ENCODE results near the gene NLRP6. TPM values are rescaled to one million over a fixed set of nuclear protein-coding genes. Genes with fewer than 3 reads are reported as not detected.
"Not testable (repeated sequence)": the region's sequence is repeated elsewhere in the genome, so short reads cannot be mapped to it uniquely, and the experiment has no call there.

The NLRP6 gene
- total RNA-seq, 6 experiments from 2014 or later: not detected

DNA sequence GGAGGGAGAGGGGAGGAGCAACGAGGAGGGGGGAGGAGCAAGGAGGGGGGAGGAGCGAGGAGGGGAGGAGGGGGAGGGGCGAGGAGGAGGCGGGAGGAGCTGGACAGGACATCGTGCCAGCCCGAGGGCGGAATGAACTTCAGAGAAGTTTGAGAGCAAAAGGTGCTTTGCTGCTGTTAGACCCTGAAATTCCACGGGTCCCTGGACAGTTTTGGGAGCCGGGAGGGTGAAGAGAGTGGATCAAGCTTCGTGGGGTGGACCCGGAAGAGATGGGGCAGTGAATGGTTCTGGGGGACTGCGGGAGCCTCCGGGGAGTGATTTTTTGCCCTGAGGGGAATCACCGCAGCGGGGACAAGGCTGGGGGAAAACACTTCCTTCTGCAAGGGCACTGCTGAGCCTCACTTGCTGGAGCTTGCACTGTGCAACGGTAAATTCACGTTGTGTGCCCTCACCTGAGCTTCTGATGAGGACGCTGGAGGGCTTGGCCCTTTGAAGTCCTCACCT is 10.7 kb upstream of the NLRP6 start:
- Mint-ChIP-seq H3K4me1 (ENCODE audit: low read depth) (no peaks in the 10 kb centered on the region), H3K27ac (no peak overlapping the region), H3K36me3 (ENCODE audit: low read depth) (no peaks in the 10 kb centered on the region), H3K27me3 (ENCODE audit: insufficient read depth) (peaks cover 24% of the 10 kb centered on the region), H3K9me3 (no peaks in the 10 kb centered on the region; the same call in 1 of the 2 replicates), H3K4me3 (no peak overlapping the region)
- DNase-seq: no peak
- TF ChIP-seq, protein P1, sequence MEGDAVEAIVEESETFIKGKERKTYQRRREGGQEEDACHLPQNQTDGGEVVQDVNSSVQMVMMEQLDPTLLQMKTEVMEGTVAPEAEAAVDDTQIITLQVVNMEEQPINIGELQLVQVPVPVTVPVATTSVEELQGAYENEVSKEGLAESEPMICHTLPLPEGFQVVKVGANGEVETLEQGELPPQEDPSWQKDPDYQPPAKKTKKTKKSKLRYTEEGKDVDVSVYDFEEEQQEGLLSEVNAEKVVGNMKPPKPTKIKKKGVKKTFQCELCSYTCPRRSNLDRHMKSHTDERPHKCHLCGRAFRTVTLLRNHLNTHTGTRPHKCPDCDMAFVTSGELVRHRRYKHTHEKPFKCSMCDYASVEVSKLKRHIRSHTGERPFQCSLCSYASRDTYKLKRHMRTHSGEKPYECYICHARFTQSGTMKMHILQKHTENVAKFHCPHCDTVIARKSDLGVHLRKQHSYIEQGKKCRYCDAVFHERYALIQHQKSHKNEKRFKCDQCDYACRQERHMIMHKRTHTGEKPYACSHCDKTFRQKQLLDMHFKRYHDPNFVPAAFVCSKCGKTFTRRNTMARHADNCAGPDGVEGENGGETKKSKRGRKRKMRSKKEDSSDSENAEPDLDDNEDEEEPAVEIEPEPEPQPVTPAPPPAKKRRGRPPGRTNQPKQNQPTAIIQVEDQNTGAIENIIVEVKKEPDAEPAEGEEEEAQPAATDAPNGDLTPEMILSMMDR (IDR thresholded peaks at IDR 0.05): no peak

DNA sequence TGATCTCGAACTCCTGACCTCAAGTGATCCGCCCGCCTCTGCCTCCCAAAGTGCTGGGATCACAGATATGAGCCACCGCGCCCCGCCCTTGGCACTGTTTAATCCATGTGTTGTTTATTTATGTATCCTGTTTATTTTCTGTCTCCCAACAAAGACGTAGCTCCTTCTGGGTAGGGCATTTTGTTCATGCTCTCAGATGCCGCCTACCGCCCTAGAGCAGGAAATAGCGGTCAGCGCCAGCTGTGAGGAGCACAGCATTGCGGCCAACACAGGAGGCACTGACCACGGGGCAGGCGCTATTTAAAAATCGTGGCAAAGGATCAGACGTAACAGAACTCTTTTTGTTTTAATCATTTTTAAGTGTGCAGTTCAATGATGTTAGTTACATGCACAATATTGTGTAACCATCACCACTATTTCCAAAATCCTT is 9.5 kb upstream of the NLRP6 start:
- not testable (repeated sequence) for H3K27ac Mint-ChIP-seq, H3K4me3 Mint-ChIP-seq, DNase-seq

DNA sequence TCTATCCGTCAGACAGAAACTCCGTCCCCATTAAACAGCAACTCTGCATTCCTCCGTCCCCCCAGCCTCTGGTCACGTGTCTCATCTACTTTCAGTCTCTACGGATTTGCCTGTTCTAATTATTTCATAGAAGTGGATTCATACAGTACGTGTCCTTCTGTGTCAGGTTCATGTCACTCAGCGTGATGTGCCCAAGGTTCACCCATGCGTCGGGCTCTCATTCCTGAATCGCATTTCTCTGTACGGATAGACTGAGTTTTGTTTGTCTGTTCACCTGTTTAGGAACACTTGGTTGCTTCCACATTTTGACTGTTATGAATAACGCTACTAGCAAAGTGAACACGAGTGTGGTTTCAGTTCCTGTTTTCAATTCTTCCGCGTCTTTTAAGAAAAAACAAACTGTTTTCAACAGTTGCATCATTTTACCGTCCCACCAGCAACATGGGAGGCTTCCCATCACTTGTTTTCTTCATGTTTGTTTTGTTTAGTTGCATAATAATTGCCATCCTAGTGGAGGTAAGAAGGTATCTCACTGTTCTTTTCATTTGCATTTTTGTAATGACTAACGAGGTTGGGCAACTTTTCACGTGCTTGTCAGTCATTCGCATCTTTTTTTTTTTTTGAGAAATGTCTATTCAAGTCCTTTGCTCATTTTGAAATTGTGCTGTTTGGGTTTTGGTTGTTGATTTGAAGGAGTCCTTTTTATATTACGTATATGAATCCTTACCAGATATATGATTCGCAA is 8.9 kb upstream of the NLRP6 start:
- no peak overlapping the region for H3K27ac Mint-ChIP-seq
- no peaks in the 10 kb centered on the region for H3K36me3 Mint-ChIP-seq (ENCODE audit: low read depth)
- H3K9me3 Mint-ChIP-seq: no peaks in the 10 kb centered on the region; the same call in 1 of the 2 replicates
- no peak overlapping the region for H3K4me3 Mint-ChIP-seq
- peaks cover 30% of the 10 kb centered on the region for H3K27me3 Mint-ChIP-seq (ENCODE audit: insufficient read depth)
- H3K4me1 Mint-ChIP-seq (ENCODE audit: low read depth): no peaks in the 10 kb centered on the region
- TF ChIP-seq, protein P1 (IDR thresholded peaks at IDR 0.05): no peak
- no peak for DNase-seq

More for the DNA sequence above, 9.5 kb upstream of the NLRP6 start:
- H3K27me3 Mint-ChIP-seq (ENCODE audit: insufficient read depth): peaks cover 27% of the 10 kb centered on the region
- not testable (repeated sequence) for H3K36me3 Mint-ChIP-seq (ENCODE audit: low read depth); H3K4me1 Mint-ChIP-seq (ENCODE audit: low read depth); H3K9me3 Mint-ChIP-seq

DNA sequence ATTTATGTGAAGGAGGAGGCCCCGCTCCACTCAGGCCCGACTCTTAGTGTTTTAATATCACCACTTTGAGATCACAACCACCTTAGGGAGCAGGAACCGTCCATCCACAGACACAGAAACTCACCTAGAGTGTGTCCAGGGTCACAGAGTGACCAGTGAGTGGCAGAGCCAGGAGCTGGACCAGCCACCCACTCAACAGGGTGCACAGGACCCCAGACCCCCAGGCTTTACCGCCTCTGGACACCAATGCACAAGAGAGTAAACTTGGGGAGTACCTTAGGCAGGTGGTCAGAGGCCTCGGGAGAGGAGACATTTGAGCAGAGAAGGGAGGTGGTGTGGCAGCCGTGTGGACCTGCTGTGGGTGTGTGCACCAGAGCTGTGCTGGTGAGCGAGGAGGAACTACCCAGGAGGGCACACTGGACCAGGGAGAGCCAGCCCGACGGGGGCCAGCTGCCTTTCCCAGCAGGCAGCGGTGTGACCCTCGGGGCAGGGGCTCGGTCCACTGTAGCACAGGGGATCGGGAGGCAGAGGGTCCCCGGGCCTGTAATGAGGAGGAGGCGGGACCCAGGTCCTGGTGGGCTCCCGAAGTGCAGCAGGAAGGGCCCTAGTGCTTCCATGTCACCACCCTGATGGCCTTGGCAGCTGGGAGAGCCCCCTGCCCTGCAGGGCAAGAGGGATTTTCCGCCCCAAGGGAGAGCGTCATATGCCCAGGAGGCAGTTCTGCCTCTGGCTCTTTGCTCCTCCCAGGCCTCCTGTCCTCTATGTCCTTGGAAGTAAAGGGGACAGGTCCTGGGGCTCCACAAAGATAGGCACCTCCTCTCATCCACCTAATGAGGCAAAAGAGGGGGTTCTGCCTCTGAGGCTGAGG is 7.5 kb upstream of the NLRP6 start:
- H3K27ac Mint-ChIP-seq: no peak overlapping the region
- no peaks in the 10 kb centered on the region for H3K4me1 Mint-ChIP-seq (ENCODE audit: low read depth)
- TF ChIP-seq, protein P1 (IDR thresholded peaks at IDR 0.05): no peak
- peaks cover 30% of the 10 kb centered on the region for H3K27me3 Mint-ChIP-seq (ENCODE audit: insufficient read depth)
- H3K36me3 Mint-ChIP-seq (ENCODE audit: low read depth): no peaks in the 10 kb centered on the region
- no peak overlapping the region for H3K4me3 Mint-ChIP-seq
- DNase-seq: no peak
- no peaks in the 10 kb centered on the region; the same call in 1 of the 2 replicates for H3K9me3 Mint-ChIP-seq

DNA sequence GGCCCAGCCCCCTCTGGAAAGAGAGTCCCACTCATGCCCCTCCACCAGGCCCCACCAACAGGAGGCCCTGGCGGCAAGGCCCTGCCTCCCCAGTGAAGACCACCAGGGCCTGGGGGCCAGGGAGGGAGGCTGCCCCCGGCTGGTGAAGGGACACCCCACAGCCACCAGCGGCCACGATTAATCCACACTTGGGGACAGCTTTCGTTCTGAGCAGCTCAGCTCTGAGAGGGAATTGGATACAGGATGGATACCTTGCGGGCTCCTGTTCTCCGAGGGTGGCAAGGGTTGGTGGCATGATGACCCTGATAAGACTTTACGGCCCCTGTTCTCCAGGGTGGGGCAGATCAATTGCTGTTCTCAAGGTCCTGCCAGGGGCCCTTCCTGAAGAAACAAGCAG is 6.9 kb upstream of the NLRP6 start:
- Mint-ChIP-seq H3K9me3 (peaks cover 3% of the 10 kb centered on the region; the same call in 1 of the 2 replicates), H3K27ac (no peak overlapping the region), H3K4me1 (ENCODE audit: low read depth) (no peaks in the 10 kb centered on the region), H3K4me3 (no peak overlapping the region), H3K36me3 (ENCODE audit: low read depth) (no peaks in the 10 kb centered on the region), H3K27me3 (ENCODE audit: insufficient read depth) (peaks cover 33% of the 10 kb centered on the region)
- TF ChIP-seq, protein P1 (IDR thresholded peaks at IDR 0.05): no peak
- DNase-seq: no peak

Measured in HFFc6 (cell line).